OCI-LY7 (cell line): ENCODE measurements around the gene MRPS26. TPM values are rescaled to one million over a fixed set of nuclear protein-coding genes. Genes with fewer than 3 reads are reported as not detected.

Experiments
- BruUV-seq: library from RNA; stranded (reverse); fragments of 400-500 nt; replicated peaks from 2 replicates; lab custom pipeline; 2021; lab: Mats Ljungman, UMichigan
- CTCF ChIA-PET: fragments of 300-600 bp; sonication (Branson Sonifier 250); formaldehyde crosslinking; loops from one replicate; lab custom pipeline; 2022; ENCODE audit warnings: antibody characterized with exemption; ENCODE audit not compliant: unreplicated experiment; lab: Charles Lee
- POLR2A ChIA-PET: fragments of 300-600 bp; sonication (Branson Sonifier 250); formaldehyde crosslinking; loops from one replicate; lab custom pipeline; 2022; ENCODE audit warnings: antibody characterized with exemption; lab: Charles Lee
- DNase-seq: peaks from one replicate; pipeline ENCODE4 v3.0.0-alpha.2; 2015; ENCODE audit warnings: low spot score
- H2AFZ ChIP-seq: fragments of 200-600 bp; sonication (generic), shearing (Covaris generic); 2 replicates; pipeline ENCODE4 v1.6.1; 2014; ENCODE audit warnings: mild to moderate bottlenecking, antibody characterized with exemption, low read length, moderate library complexity
- H3K27ac ChIP-seq: fragments of 200-600 bp; sonication (generic); 2 replicates; pipeline ENCODE4 v1.5.1; 2014; ENCODE audit warnings: mixed run types, low read depth, mild to moderate bottlenecking, moderate library complexity, low read length, inconsistent platforms; ENCODE audit not compliant: poor library complexity, severe bottlenecking
- H3K36me3 ChIP-seq: fragments of 200-600 bp; sonication (generic); 2 replicates; pipeline ENCODE4 v1.6.1; 2014; ENCODE audit warnings: mild to moderate bottlenecking, antibody characterized with exemption, low read length, moderate library complexity, mixed read lengths; ENCODE audit not compliant: insufficient read depth
- H3K4me1 ChIP-seq: fragments of 200-600 bp; sonication (generic); 2 replicates; pipeline ENCODE4 v1.5.1; 2014; ENCODE audit warnings: mild to moderate bottlenecking, low read length; ENCODE audit not compliant: insufficient read depth, poor library complexity, severe bottlenecking
- H3K4me2 ChIP-seq: fragments of 200-600 bp; sonication (generic); 2 replicates; pipeline ENCODE4 v1.6.1; 2014; ENCODE audit warnings: mild to moderate bottlenecking, low read length
- H3K4me3 ChIP-seq: fragments of 200-600 bp; sonication (generic); 2 replicates; pipeline ENCODE4 v1.5.1; 2014; ENCODE audit warnings: mild to moderate bottlenecking, low read depth, low read length; ENCODE audit not compliant: poor library complexity, severe bottlenecking
- H3K79me2 ChIP-seq: fragments of 200-600 bp; sonication (generic); 2 replicates; pipeline ENCODE4 v1.6.1; 2016; ENCODE audit warnings: low read depth, mild to moderate bottlenecking, low read length, moderate library complexity, mixed read lengths; ENCODE audit not compliant: insufficient read depth
- H3K9me2 ChIP-seq: fragments of 200-600 bp; sonication (generic); 2 replicates; pipeline ENCODE4 v1.6.1; 2016; ENCODE audit warnings: mild to moderate bottlenecking, low read length, mixed read lengths; ENCODE audit not compliant: insufficient read depth
- H3K9me3 ChIP-seq: fragments of 200-600 bp; sonication (generic); 2 replicates; pipeline ENCODE4 v1.6.1; 2014; ENCODE audit warnings: mild to moderate bottlenecking, mixed run types, low read length, mixed read lengths
- H4K20me1 ChIP-seq: fragments of 200-600 bp; sonication (generic); 2 replicates; pipeline ENCODE4 v1.6.1; 2014; ENCODE audit warnings: mild to moderate bottlenecking, antibody characterized with exemption, low read length, moderate library complexity, mixed read lengths; ENCODE audit not compliant: insufficient read depth
- EZH2phosphoT487 ChIP-seq: fragments of 200-600 bp; sonication (generic); IDR thresholded peaks from 2 replicates; pipeline ENCODE4 v1.6.1; 2018; ENCODE audit warnings: low read depth, borderline replicate concordance, mild to moderate bottlenecking, mixed run types, antibody characterized with exemption, low read length, moderate library complexity, mixed read lengths
- intact Hi-C: fragments of 100-400 bp; cut with micrococcal nuclease; formaldehyde crosslinking; loops from one replicate; pipeline ENCODE4 v1.10.0; 2022; ENCODE audit not compliant: unreplicated experiment
- total RNA-seq, 2 experiments: library from RNA; depleted of rRNA in 1 of 2; stranded (reverse); fragments of >200 nt in 1 of 2; shearing (Covaris generic) in 1 of 2; gene quantifications; 2 replicates each; pipeline ENCODE4 v1.2.3, GENCODE V29; 2014 to 2022
- TF ChIP-seq, protein P1 (sequence below): fragments of 200-600 bp; sonication (generic); conservative IDR thresholded peaks from 2 replicates; pipeline ENCODE4 v1.5.1; 2014; ENCODE audit warnings: mild to moderate bottlenecking, antibody characterized with exemption, low read length, moderate library complexity, mixed read lengths

The MRPS26 gene
- total RNA-seq, 2 experiments from 2014 or later: 73.2 to 78.1 TPM

- H3K4me2 ChIP-seq: 0 out of 2 replicates have a peak overlapping the region, but pooled peaks have one; percentile 7
- H2AFZ ChIP-seq: peak overlapping the region; percentile 36; the same call in 1 of the 2 replicates
- no peak overlapping the region for H3K27ac ChIP-seq
- H3K36me3 ChIP-seq: no peaks in the 10 kb centered on the region
- CTCF ChIA-PET: no interaction called here
- no TSS peak for BruUV-seq
- H3K9me3 ChIP-seq: no peaks in the 10 kb centered on the region
- no peak for TF ChIP-seq EZH2phosphoT487
- TF ChIP-seq, protein P1, sequence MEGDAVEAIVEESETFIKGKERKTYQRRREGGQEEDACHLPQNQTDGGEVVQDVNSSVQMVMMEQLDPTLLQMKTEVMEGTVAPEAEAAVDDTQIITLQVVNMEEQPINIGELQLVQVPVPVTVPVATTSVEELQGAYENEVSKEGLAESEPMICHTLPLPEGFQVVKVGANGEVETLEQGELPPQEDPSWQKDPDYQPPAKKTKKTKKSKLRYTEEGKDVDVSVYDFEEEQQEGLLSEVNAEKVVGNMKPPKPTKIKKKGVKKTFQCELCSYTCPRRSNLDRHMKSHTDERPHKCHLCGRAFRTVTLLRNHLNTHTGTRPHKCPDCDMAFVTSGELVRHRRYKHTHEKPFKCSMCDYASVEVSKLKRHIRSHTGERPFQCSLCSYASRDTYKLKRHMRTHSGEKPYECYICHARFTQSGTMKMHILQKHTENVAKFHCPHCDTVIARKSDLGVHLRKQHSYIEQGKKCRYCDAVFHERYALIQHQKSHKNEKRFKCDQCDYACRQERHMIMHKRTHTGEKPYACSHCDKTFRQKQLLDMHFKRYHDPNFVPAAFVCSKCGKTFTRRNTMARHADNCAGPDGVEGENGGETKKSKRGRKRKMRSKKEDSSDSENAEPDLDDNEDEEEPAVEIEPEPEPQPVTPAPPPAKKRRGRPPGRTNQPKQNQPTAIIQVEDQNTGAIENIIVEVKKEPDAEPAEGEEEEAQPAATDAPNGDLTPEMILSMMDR: no peak
- no peak for DNase-seq
- intact Hi-C loops: no loop called here
- H3K9me2 ChIP-seq: no peaks in the 10 kb centered on the region
- no peak overlapping the region for H3K4me3 ChIP-seq
- no peaks in the 10 kb centered on the region for H4K20me1 ChIP-seq
- POLR2A ChIA-PET: no interaction called here
- H3K4me1 ChIP-seq: peaks cover 11% of the 10 kb centered on the region
- no peaks in the 10 kb centered on the region for H3K79me2 ChIP-seq
Measured at GRCh38 chr20:3093861-3094361, 48.1 kb downstream of the MRPS26 start.

- Histone ChIP-seq H3K9me3 (no peaks in the 10 kb centered on the region), H3K4me2 (no peak overlapping the region), H2AFZ (no peak overlapping the region), H3K27ac (no peak overlapping the region), H3K9me2 (no peaks in the 10 kb centered on the region), H3K36me3 (no peaks in the 10 kb centered on the region), H3K4me3 (no peak overlapping the region), H3K4me1 (peaks cover 11% of the 10 kb centered on the region), H4K20me1 (no peaks in the 10 kb centered on the region), H3K79me2 (no peaks in the 10 kb centered on the region)
- ChIA-PET CTCF (no interaction called here), POLR2A (no interaction called here)
- no peak for DNase-seq
- TF ChIP-seq, protein P1: no peak
- TF ChIP-seq EZH2phosphoT487: no peak
- intact Hi-C loops: no loop called here
- no TSS peak for BruUV-seq
Measured at GRCh38 chr20:3094848-3095629, 49.2 kb downstream of the MRPS26 start.

Other genes with a start within 250 kb of the MRPS26 start
- not detected in 2 replicates for gene CPXM1, start 245.4 kb upstream of the MRPS26 start, total RNA-seq (2014; rRNA removed; shearing (Covaris generic))
- 0.15 TPM in 1 of 2 replicates, not detected in the other for gene CPXM1, start 245.4 kb upstream of the MRPS26 start, total RNA-seq (2022)
- gene C20orf141, start 231.1 kb upstream of the MRPS26 start, total RNA-seq (2014; rRNA removed; shearing (Covaris generic)): not detected in 2 replicates
- gene C20orf141, start 231.1 kb upstream of the MRPS26 start, total RNA-seq (2022): not detected in 2 replicates
- not detected in 2 replicates for gene TMEM239, start 229.7 kb upstream of the MRPS26 start, total RNA-seq (2014; rRNA removed; shearing (Covaris generic))
- gene TMEM239, start 229.7 kb upstream of the MRPS26 start, total RNA-seq (2022): not detected in 2 replicates
- gene PCED1A, start 205.4 kb upstream of the MRPS26 start, total RNA-seq (2014; rRNA removed; shearing (Covaris generic)): 6.9 and 8.4 TPM in 2 replicates
- 9.8 and 10.3 TPM in 2 replicates for gene PCED1A, start 205.4 kb upstream of the MRPS26 start, total RNA-seq (2022)
- 27.0 and 32.6 TPM in 2 replicates for gene VPS16, start 205.3 kb upstream of the MRPS26 start, total RNA-seq (2014; rRNA removed; shearing (Covaris generic))
- gene VPS16, start 205.3 kb upstream of the MRPS26 start, total RNA-seq (2022): 37.8 and 39.0 TPM in 2 replicates
- 28.1 and 33.3 TPM in 2 replicates for gene PTPRA, start 172.6 kb upstream of the MRPS26 start, total RNA-seq (2014; rRNA removed; shearing (Covaris generic))
- gene PTPRA, start 172.6 kb upstream of the MRPS26 start, total RNA-seq (2022): 47.2 and 54.9 TPM in 2 replicates
- gene GNRH2, start 2.4 kb upstream of the MRPS26 start, total RNA-seq (2014; rRNA removed; shearing (Covaris generic)): 0.44 and 0.98 TPM in 2 replicates
- gene GNRH2, start 2.4 kb upstream of the MRPS26 start, total RNA-seq (2022): 0.61 and 1.1 TPM in 2 replicates
- not detected in 2 replicates for gene OXT, start 25.6 kb downstream of the MRPS26 start, total RNA-seq (2014; rRNA removed; shearing (Covaris generic))
- gene OXT, start 25.6 kb downstream of the MRPS26 start, total RNA-seq (2022): not detected in 2 replicates
- not detected in 2 replicates for gene AVP, start 38.7 kb downstream of the MRPS26 start, total RNA-seq (2014; rRNA removed; shearing (Covaris generic))
- not detected in 2 replicates for gene AVP, start 38.7 kb downstream of the MRPS26 start, total RNA-seq (2022)
- gene FASTKD5, start 113.8 kb downstream of the MRPS26 start, total RNA-seq (2014; rRNA removed; shearing (Covaris generic)): 15.7 and 18.1 TPM in 2 replicates
- 15.7 and 15.8 TPM in 2 replicates for gene FASTKD5, start 113.8 kb downstream of the MRPS26 start, total RNA-seq (2022)
- 3.2 and 4.1 TPM in 2 replicates for gene UBOX5, start 113.8 kb downstream of the MRPS26 start, total RNA-seq (2014; rRNA removed; shearing (Covaris generic))
- gene UBOX5, start 113.8 kb downstream of the MRPS26 start, total RNA-seq (2022): 5.2 and 5.3 TPM in 2 replicates
- 4.5 and 4.7 TPM in 2 replicates for gene LZTS3, start 127.5 kb downstream of the MRPS26 start, total RNA-seq (2014; rRNA removed; shearing (Covaris generic))
- gene LZTS3, start 127.5 kb downstream of the MRPS26 start, total RNA-seq (2022): 4.2 and 5.0 TPM in 2 replicates
- gene DDRGK1, start 158.6 kb downstream of the MRPS26 start, total RNA-seq (2014; rRNA removed; shearing (Covaris generic)): 35.5 and 37.7 TPM in 2 replicates
- gene DDRGK1, start 158.6 kb downstream of the MRPS26 start, total RNA-seq (2022): 52.0 and 55.0 TPM in 2 replicates
- 58.0 and 66.4 TPM in 2 replicates for gene ITPA, start 163.4 kb downstream of the MRPS26 start, total RNA-seq (2014; rRNA removed; shearing (Covaris generic))
- 54.4 and 62.4 TPM in 2 replicates for gene ITPA, start 163.4 kb downstream of the MRPS26 start, total RNA-seq (2022)
- gene SLC4A11, start 193.1 kb downstream of the MRPS26 start, total RNA-seq (2014; rRNA removed; shearing (Covaris generic)): 4.2 and 4.4 TPM in 2 replicates
- 26.9 and 27.5 TPM in 2 replicates for gene SLC4A11, start 193.1 kb downstream of the MRPS26 start, total RNA-seq (2022)